GOT3 (cell line): Measurements from ENCODE around the gene SCUBE1.
A peak's percentile ranks its signal among the peaks of the same experiment; 100 is the strongest.

Experiments
- DNase-seq: peaks from one replicate; lab custom pipeline; 2025; ENCODE audit warnings: mixed read lengths; lab: John Stamatoyannopoulos, UW

SCUBE1 gene

DNA sequence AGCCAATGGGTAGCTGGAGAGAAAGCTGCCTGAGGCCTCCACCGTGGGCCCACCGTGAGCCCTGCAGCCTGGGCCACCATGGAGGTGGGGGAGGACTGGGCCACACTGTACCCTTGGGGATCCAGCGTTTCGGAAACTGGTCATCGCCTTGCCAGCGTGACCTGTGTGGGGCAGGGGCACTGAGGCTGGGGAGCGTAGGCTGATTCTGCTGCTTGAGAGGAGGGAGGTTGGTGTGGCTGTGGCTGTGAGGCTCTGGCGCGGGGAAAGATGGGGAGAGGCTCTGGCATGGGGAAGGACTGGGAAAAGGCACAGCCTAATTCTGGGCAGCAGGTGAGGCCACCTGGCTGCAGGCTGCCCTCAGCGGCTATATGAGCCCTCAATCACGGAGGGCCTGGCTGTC, 143.6 kb downstream of the SCUBE1 start:
- no peak for DNase-seq

DNA sequence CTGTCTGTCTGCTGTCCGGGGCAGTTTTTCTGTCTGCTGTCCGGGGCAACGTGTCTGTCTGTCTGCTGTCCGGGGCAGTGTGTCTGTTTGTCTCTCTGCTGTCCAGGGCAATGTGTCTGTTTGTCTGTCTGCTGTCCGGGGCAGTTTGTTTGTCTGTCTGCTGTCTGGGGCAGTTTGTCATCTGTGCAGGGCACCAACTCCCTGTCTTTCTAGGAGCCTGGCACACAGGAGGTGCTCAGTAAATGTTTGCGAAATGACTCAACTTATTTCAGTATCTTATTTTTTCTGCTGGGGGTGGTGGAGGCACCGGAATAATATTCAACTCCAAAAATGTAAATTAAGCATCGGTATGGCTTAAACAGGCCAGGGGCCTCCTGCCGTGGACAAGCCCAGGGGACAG, 144.2 kb downstream of the SCUBE1 start:
- DNase-seq = no peak

DNA sequence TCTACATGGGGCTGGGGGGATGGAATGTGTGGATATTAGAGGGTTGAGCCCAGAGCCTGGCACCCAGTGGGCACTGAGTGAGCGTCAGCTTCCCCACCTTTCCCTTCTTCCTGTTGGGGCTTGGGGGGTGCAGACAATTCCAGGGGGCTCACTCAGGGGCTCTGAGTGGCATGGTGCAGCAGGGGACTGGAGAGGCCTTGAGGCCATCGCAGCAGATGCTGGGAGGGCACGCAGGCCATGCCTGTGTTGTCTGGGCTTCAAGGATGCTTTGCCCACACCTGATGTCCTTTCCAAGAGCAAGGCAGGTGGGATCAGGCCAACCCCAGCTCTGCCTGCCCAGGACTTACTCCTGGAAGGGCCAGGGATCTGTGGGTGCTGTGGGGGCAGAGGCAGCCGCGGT, 145.0 kb downstream of the SCUBE1 start:
- DNase-seq = no peak

DNA sequence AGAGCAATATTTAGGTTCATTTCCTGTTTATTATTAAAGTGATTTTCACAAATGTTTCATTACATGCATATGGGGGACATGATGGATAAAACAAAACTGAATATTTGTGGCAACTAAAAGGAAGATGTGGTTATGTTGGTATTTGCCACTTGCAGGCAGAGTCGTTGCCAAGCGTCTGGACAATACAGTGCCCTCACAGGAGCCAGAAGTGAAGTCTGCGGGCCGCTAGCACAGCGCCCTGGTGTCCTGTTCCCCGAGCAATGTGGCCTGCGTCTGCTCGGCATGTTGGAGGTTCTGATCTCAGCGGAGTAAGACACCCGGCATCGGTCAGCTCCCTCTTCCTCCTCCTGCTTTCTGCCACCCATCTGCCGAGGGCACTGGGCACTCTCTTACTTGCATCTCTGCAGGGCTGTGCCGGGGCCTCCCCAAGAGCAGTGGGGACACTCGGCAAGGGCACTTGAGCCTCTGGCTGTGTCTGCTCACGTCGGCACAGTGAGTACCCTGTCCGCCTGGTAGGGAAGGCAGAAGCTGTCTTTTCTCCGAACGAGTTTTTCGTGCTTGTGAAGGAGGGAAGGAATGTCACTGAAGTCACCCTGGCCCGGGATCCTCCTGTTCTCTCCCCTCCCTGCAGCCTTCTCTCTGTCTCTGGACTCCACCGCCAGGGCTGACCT, 145.8 kb downstream of the SCUBE1 start:
- no peak for DNase-seq

DNA sequence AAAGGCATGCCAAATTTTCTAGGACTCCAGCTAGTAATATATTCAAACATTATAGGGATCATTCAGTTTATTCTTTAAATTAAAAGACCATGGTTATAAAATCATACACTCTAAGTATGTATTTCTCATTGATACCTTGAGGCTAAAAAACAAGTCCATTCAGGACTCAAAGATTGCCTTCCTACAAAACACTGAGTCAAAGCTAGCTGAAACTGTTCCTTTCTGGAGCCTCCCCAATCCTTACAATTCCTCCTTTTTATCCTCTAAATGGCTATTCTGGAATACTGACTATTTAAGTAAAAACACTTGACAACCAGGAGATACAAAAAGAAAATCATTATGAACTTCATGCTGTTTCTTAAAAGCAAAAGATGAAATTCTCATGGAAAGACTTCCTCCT, 151.3 kb downstream of the SCUBE1 start:
- DNase-seq = no peak

DNA sequence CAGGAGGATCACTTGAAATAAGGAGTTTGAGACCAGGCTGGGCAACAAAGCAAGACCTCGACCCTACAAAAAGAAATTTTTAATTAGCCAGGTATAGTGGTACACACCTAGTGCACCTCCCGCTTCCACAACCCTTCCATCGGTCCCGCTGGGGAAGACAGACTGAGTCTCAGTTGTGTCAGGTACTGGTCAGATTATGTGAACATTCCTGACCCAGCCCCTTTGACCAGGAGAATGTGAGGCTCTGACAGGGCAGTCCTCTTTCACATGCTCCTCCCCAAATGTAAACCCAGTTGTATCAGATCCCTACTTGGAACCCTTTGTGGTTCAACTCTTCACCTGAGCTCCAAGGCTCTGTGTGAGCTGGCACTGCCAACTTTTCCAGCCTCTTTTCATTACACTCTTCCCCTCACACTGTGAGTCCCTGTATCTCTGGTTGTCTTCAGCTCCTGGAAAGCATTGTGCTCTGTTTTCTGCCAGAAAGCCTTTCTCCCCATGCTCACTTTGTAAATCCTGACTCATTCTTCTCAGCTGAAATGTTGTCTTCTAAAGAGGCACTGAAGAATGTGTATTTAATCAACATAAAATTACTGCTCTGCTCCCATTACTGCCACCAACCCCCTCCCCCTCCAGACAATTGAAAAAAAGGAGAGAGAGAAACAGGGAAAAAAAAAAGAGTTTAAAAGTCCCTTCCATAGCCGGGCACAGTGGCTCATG, 154.2 kb downstream of the SCUBE1 start:
- DNase-seq = no peak

DNA sequence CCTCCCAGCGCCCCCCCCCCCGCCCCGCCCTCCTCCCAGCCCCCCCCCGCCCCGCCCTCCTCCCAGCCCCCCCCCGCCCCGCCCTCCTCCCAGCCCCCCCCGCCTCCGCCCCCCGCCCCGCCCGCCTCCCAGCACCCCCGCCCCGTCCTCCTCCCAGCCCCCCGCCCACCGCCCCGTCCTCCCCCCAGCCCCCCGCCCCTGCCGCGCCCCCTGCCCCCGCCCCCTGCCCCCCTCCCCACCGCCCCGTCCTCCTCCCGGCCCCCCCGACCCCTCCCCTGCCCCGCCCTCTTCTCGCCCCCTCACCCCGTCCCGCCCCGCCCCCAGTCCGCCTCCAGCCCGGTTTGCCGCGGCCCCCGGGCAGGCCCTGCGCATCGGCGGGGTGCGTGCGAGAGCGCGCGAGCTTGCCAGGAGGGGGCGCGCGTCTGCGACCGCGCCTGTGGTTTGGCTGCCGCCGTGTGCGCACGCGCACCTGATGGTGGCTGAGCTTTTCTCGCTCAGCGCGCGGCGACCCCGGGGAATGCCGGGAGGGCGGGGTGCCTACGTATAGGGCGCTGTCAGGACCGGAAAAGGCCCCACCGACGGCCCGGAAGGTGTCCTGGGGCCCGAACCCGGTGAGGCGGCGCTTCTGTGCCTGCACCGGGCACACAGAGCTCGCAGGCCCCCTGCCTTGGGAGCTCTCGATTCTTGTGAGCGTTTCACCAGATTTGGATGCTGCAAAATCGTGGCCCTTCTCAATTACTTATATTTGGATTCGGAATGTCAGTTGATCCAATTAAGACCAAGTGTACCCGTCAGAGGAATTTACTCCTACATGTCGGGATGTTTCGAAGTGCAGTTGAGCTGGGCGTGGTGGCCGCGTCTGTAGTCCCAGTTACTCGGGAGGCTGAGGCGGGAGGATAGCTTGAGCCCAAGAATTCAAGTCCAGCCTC, 155.7 kb downstream of the SCUBE1 start:
- DNase-seq = peak; percentile 91

DNA sequence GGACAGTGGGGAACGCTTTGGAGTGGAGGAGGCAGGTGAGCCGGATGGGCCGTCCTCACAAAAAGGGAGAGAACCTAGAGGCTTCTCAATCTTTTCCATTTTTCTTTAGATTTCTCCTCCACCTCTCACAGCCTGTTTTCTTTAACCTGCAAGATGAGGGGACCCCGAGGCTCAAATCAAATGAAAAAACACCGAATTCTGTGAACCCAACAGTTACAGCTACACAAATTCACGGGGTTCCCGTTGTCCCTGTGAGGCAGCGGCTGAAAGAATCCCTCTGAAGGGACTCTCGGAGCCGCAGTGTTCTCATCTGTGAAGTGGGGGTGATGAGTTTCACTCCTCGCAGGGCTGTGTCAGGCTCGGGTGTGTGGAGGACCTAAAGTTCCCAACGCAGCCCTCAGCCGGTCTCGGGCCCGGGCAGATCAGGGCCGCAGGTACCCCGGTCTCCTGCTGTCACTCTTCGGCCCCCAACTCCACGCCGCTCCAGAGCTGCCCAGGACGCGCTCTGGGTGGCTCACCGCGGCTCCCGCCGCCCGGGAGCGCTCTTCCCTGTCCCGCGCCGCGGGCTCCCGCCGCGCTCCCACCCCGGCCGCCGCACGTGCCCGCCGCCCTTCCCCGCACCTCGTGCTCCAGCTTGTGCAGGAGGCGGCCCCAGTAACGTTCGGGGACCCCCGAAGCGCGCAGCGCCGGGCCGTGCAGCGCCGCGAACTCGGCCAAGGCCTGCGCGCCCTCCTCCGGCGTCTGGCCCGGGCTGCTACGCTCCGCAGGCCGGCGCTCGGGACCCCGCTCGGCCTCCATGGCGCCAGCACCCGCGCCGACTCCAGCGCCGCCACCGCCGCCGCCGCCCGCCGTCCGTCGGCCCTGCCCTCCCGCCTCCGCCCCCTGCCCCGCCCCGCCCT, 156.7 kb downstream of the SCUBE1 start, which contains the start of gene TTLL12:
Gene TTLL12 (minus strand): TSS at position 863 of the 899 bp plus-strand sequence. CDS start 65 bp downstream, at position 798.
- DNase-seq = no peak

DNA sequence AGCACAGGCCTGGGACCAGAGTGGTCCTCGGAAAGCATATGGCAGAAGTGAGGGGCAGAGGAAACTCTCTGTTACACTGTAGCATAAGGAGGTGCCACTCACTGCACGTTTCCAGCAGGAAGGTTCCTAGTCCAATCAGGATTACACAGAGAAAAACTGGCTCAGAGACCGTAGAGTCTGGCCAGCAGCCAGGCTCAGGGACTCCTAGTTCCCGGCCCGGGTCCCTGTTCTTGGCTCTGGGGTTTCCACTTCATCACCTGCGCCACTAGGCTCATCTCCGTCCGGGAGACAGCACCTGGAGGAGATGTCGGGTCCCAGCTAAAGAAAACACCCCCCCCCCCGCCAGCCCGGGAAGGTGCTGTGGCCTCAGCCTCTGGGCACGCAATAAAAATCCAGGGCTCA, 157.3 kb downstream of the SCUBE1 start:
- no peak for DNase-seq

DNA sequence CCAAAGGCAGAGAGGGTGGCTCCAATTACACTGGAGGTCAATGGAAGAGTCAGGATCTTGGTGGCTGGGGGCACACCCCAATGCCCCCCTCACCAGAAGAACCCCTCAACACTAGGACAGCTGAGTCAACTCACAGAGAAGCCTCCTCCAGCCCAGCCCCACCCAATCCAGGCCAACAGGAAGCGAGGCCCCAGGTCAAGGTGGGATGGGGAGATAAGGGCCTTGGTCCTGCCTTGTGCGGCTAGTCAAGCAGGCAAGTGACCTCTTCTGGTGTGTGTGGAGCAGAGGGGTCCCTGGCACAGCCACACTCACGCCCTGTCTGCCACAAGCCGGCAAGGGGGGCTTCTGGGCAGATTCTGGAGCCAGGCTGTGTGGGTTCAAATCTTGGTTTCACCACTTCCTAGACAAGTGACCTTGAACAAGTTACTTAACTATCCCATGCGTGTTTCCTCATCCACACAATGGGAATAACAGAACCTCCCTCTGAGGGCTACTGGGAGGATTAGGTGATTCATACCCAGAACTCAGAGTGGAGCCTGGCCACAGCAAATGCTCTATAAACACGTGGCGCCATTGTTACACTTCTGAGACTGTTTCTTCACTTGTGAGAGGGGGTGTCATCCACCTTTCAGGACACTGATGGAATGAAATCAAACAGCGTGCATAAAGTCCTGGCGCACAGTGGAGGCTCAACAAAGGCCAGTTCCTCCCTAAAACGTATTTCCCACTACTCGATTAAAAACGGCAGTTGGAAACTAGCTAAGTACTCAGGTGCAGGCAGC, 159.5 kb downstream of the SCUBE1 start:
- DNase-seq = no peak

DNA sequence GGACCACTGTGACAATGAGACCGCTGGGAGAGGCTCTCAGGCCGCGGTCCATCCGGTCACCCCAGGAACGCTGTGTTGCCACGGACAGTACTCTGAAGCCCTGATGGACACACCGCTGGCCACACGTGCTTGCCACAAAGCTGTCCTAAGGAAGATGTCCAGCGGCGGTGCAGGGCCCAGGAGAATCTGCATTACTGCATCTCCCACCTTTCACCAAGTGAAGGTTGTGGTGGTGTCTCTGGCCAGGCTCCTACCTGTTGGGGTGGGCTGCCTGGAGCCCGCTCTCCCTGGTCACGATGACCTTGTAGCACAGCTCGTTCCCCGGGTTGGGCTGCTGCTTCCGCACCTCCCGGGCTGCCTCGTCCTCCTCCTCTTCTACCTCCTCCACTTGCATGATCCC, 160.4 kb downstream of the SCUBE1 start:
- no peak for DNase-seq

DNA sequence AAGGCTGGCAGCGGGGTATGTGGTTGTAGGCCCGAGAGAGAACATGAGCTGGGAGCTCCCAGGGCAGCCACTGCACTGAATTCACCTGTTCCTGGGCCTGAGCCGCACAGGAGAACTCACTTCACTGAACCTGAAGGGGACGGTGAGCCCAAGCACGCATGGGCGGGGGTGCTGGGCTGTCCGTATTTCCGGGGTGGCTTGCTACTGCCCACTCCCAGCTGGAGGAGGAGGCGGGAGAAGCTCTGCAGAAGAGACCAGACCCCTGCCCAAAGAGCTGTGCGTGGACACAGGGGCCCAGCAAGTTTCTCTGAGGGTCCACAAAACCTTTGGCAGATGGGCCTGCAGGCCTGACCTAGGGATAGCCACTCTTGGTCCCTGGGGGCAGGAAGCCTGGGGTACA, 161.1 kb downstream of the SCUBE1 start:
- DNase-seq = no peak

DNA sequence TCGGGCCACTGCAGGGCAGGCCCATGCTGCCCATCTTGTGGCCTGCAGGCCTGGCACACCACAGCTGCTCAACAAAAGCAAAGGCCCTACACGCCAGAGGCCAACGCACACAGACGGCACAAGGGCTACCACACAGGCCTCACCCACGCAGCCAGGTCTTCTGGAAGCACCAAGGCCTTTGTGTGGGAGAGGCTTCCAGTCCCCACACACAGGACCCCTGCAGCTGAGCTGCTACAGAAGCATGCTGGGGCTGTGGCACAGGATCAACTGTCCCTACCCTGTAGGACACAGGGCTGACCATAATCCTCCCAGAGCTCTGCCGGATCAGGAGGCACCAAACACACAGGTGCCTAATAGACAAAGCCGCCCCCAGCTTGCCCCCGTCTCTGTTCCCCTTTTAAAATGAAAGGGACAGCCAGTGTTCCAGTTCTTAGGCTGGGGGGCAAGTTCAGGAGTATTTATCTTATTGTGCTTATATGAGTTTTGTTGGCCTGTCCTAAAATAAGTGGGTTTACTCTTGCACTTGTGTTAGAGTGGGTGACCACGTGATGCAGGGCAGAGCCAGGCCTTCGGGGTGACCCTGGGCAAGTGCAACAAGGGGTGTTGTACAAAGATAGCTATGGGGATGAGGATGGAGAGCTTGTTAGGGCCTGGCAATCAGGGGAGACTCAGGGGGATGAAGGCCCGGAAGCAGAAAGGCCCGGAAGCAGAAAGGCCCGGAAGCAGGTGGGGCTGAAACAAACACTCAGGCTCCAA, 161.7 kb downstream of the SCUBE1 start:
- DNase-seq = no peak

DNA sequence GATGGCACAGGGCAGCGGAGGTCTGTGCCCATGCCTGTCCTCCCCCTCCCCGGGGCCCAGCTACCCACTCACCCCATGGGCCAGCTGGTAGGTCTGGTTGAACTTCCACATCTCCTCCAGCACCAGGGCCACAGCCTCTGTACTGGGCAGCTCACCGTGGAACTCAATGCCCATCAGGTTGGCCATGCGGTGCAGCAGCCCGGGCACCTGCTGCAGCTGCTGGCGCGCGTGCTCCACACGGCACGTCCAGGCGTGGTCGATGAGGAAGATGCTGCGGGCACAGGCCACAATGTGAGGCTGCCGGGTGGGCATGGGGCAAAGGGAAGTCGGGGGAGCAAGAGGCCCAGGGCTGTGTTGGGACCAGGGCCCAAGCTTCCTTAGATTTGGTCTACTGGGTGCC, 162.5 kb downstream of the SCUBE1 start:
- no peak for DNase-seq

DNA sequence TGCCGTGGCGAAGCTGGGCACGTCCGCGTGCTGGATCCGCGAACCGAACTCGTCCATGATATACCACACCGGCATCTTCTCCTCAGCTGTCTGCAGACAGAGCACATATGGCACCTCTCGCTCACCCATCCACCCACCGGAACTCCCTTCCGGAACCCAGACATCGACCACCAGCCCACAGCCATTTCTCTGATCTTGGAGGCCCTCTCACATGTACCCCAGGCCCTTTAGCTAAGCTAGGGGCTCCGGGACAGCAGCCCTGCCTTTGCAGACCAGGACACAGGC, 163.3 kb downstream of the SCUBE1 start:
- DNase-seq = no peak

DNA sequence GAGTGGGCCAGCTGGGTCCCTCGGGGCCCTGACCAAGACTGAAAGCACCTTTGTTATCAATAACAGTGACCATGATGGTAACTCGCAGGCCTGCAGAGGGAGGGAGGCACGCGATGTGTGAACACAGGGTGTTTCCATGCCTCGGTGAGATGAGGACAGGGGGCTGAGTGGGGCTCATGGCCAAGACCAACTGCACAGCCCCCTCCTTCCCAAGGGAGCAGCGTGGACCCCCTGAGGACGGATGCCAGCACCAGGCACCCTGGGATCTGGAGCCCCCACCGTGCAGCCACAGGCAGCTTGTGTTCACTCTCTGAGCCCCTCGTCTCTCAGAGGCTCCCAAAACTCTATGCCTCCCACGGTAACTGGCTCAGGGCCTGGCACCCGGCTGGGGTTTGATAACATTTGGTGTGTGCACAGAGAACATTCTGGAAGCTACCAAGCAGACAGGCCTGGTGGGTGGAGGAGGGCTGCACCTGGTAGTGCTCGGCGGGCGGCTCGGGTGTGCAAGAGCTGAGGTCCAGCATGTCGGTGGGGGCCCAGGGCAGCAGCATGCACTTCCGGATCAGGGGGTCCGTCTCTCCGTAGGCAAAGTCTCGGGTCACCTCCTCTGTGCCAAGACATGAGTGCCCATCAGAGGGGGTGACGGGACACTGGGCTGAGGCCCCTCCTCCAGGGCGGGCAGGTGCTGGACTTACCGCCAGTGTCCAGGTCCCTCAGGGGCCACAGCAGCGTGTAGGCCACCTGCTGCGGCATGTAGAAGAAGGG, 163.8 kb downstream of the SCUBE1 start:
- DNase-seq = no peak

DNA sequence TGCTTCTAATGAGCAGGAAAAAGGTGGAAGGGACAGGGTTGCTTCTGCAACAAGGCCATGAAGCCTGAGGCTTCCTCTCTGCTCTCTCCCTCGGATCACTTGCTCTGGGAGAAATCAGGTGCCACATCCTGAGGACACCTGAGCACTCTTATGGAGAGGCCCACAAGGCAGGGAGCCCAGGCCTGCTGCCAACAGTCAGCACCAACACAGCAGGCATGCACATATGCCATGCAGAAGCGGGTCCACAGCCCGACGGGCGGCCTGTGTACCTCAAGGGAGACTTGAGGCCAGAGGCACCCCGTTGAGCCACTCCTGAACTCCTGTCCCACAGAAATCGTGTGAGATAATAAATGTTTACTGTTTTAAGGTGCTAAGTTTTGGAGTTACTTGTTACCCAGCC, 165.7 kb downstream of the SCUBE1 start:
- DNase-seq = no peak

DNA sequence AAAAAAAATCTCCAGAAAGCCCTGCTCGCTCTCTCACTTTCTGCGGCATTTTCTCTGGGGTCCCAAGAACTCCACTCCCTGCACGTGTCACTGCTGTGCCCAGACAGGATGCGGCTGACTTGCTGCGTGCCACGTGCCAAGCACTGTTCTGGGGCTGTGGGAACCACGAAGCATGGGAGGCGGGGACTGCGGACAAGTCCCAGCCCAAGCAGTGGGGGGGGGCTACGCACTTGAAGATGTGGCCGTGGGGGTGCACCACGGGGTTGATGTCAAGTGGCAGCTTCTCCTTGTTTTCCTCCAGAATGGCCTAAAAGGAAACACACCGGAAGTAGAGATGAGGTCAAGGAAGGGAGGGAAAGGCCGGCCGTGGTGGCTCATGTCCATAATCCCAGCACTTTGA, 167.1 kb downstream of the SCUBE1 start:
- no peak for DNase-seq

DNA sequence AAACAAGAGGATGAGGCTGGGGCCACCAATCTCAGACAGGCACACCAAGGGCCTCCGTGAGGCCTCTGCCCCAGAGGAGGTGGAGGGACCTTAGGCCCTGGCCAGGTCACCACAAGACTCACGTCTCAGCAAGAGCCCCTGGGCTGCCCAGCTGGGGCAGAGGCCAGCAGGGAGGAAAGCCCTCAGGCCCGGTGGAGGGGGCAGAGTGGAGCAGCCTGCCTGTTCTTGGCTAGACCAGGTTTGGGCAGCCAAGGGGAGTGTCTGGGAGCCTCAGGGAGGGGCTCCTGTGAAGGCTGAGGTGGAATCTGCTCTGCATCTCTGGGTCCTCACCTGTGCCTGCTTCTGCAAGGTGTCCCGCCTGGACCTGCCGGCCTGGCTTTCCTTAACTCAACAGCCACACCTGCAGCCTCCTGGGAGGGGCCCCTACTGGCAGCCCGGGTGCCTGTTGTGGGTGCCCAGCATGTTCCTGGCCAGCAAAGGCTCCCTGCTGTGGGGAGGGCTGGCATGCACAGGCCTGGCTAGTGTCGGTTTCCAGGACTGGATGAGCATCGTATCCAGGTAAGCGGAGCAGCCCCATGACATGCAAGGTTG, 168.1 kb downstream of the SCUBE1 start:
- DNase-seq = no peak
